HG02973 (cell line): Measurements from ENCODE around the gene GMPPB.
"Not testable (repeated sequence)": the region's sequence is repeated elsewhere in the genome, so short reads cannot be mapped to it uniquely, and the experiment has no call there.

ENCODE experiments used
- ATAC-seq: cut with Tn5 transposase; IDR thresholded peaks from one replicate; pipeline ENCODE4 v1.9.1; 2021; ENCODE audit warnings: moderate library complexity; ENCODE audit not compliant: unreplicated experiment

Gene GMPPB

GRCh38 chr3:49723628-49724551, at the start of gene GMPPB:
GMPPB (minus strand) TSS chr3:49723951; CDS start chr3:49723726, 225 bp downstream.
- ATAC-seq, result peak; percentile 75

GRCh38 chr3:49772703-49773102, 49.0 kb upstream of the GMPPB start:
- ATAC-seq, result no peak

- ATAC-seq, result no peak
These were observed 47.7 kb upstream of the GMPPB start for GRCh38 chr3:49771340-49771938.

- ATAC-seq, result no peak
These were observed 46.2 kb upstream of the GMPPB start for GRCh38 chr3:49769926-49770325.

GRCh38 chr3:49769286-49769915, 45.6 kb upstream of the GMPPB start:
- ATAC-seq, result no peak

GRCh38 chr3:49763981-49764380, 40.2 kb upstream of the GMPPB start:
- no peak for ATAC-seq

- ATAC-seq, result no peak
These were observed 37.9 kb upstream of the GMPPB start for GRCh38 chr3:49761661-49762060.

GRCh38 chr3:49759226-49759625, 35.5 kb upstream of the GMPPB start:
- no peak for ATAC-seq

GRCh38 chr3:49757197-49757596, 33.4 kb upstream of the GMPPB start:
- no peak for ATAC-seq

GRCh38 chr3:49756036-49756435, 32.3 kb upstream of the GMPPB start:
- ATAC-seq, result no peak

- no peak for ATAC-seq
These were observed 30.8 kb upstream of the GMPPB start for GRCh38 chr3:49754536-49754935.

- ATAC-seq, result no peak
These were observed 27.8 kb upstream of the GMPPB start for GRCh38 chr3:49751501-49751900.

GRCh38 chr3:49750056-49750455, 26.3 kb upstream of the GMPPB start:
- no peak for ATAC-seq

- not testable (repeated sequence) for ATAC-seq
These were observed 25.1 kb upstream of the GMPPB start for GRCh38 chr3:49748874-49749273.

- ATAC-seq, result no peak
These were observed 24.2 kb upstream of the GMPPB start for GRCh38 chr3:49747792-49748480.

- ATAC-seq, result no peak
These were observed 22.2 kb upstream of the GMPPB start for GRCh38 chr3:49745986-49746385.

GRCh38 chr3:49740427-49740826, 16.7 kb upstream of the GMPPB start:
- no peak for ATAC-seq

GRCh38 chr3:49738067-49738713, 14.4 kb upstream of the GMPPB start:
- no peak for ATAC-seq

GRCh38 chr3:49734752-49735151, 11.0 kb upstream of the GMPPB start:
- no peak for ATAC-seq

GRCh38 chr3:49733551-49733950, 9.8 kb upstream of the GMPPB start:
- no peak for ATAC-seq

GRCh38 chr3:49732597-49732996, 8.8 kb upstream of the GMPPB start:
- ATAC-seq, result no peak
